OCI-LY3 (cell line): ENCODE data around the gene NCKAP1.
"Not testable (repeated sequence)": the region's sequence is repeated elsewhere in the genome, so short reads cannot be mapped to it uniquely, and the experiment has no call there.

Experiments
- H2AFZ ChIP-seq: fragments of 200-600, 300-600 bp; shearing (Covaris generic); 2 replicates; pipeline ENCODE4 v1.6.0; 2014; ENCODE audit warnings: antibody characterized with exemption, low read depth, low read length
- H3K27ac ChIP-seq: fragments of 200-600, 300-600 bp; sonication (generic); 2 replicates; pipeline ENCODE4 v1.5.1; 2014; ENCODE audit warnings: mild to moderate bottlenecking, low read length, moderate library complexity, mixed read lengths
- H3K27me3 ChIP-seq: fragments of 200-600, 300-600 bp; sonication (generic); 2 replicates; pipeline ENCODE4 v1.6.1; 2014; ENCODE audit warnings: low read depth, low read length, mixed read lengths
- H3K36me3 ChIP-seq: fragments of 200-600, 300-600 bp; sonication (generic); replicated peaks from 2 replicates; pipeline ENCODE3; 2014; ENCODE audit warnings: low read depth, low read length, mixed read lengths
- H3K4me1 ChIP-seq: fragments of 300-600, 200-600 bp; sonication (generic); 2 replicates; pipeline ENCODE4 v1.6.1; 2014; ENCODE audit warnings: low read length, mixed read lengths
- H3K4me2 ChIP-seq: fragments of 200-600, 300-600 bp; sonication (generic); 2 replicates; pipeline ENCODE4 v1.6.1; 2014; ENCODE audit warnings: low read length, mixed read lengths
- H3K4me3 ChIP-seq: fragments of 300-600, 200-600 bp; sonication (generic); 2 replicates; pipeline ENCODE4 v1.5.1; 2014; ENCODE audit warnings: antibody characterized with exemption, mild to moderate bottlenecking, low read length, moderate library complexity
- H3K79me2 ChIP-seq: fragments of 300-600, 200-600 bp; shearing (Covaris generic); 2 replicates; pipeline ENCODE4 v1.6.1; 2014; ENCODE audit warnings: mild to moderate bottlenecking, low read length, mixed read lengths
- H3K9ac ChIP-seq: fragments of 300-600, 200-600 bp; shearing (Covaris generic); 2 replicates; pipeline ENCODE4 v1.6.0; 2014; ENCODE audit warnings: mild to moderate bottlenecking, low read length, moderate library complexity
- H3K9me3 ChIP-seq: fragments of 200-600, 300-600 bp; shearing (Covaris generic); 2 replicates; pipeline ENCODE4 v1.6.1; 2014; ENCODE audit warnings: low read length, mixed read lengths; ENCODE audit not compliant: insufficient read depth
- H4K20me1 ChIP-seq: fragments of 200-600, 300-600 bp; sonication (generic); 2 replicates; pipeline ENCODE4 v1.6.1; 2016; ENCODE audit warnings: low read length, mixed read lengths; ENCODE audit not compliant: insufficient read depth
- EZH2phosphoT487 ChIP-seq: fragments of 200-600 bp; shearing (Covaris generic); IDR thresholded peaks from 2 replicates; pipeline ENCODE4 v1.6.1; 2018; ENCODE audit warnings: antibody characterized with exemption, mixed run types, low read depth
- TF ChIP-seq, protein P1 (sequence below): fragments of 200-600, 300-600 bp; sonication (generic); IDR thresholded peaks from 2 replicates; pipeline ENCODE4 v1.5.1; 2014; ENCODE audit warnings: antibody characterized with exemption, low read length, low read depth

Gene NCKAP1

DNA sequence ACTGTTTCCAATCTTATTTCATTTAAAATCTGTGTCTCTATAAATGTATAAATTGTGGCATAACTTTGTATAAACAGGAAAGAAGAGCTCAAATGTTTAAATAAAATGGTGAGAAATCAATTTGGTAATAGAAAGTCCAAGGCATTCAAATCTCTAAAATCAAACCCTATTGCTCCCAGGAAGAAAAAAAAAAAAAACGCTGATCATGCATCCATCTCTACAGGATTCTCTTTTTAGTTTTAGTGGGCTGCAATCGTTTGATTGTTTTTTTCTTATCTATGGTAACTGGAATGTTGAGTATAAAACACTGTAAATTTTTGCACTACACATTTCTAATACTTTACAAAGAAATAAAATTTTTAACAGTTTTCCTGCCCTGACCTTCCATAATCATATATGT lies 75.6 kb downstream of the NCKAP1 start:
- no peaks in the 10 kb centered on the region for H4K20me1 ChIP-seq
- H3K27ac ChIP-seq, result no peak overlapping the region
- no peaks in the 10 kb centered on the region for H3K4me1 ChIP-seq
- no peak for TF ChIP-seq EZH2phosphoT487
- no peaks in the 10 kb centered on the region for H3K9me3 ChIP-seq
- no peak overlapping the region for H3K9ac ChIP-seq
- H2AFZ ChIP-seq, result no peak overlapping the region
- H3K27me3 ChIP-seq, result no peaks in the 10 kb centered on the region
- no peak overlapping the region for H3K4me2 ChIP-seq
- no peak overlapping the region for H3K4me3 ChIP-seq
- no peaks in the 10 kb centered on the region for H3K36me3 ChIP-seq
- H3K79me2 ChIP-seq, result no peaks in the 10 kb centered on the region

- H3K4me3 ChIP-seq, H4K20me1 ChIP-seq, H3K9me3 ChIP-seq, H3K4me1 ChIP-seq, H3K36me3 ChIP-seq, H3K79me2 ChIP-seq, H3K27me3 ChIP-seq, H3K9ac ChIP-seq, H3K27ac ChIP-seq, H2AFZ ChIP-seq, H3K4me2 ChIP-seq: not testable (repeated sequence)
Observed at GRCh38 chr2:182960869-182961268, 77.4 kb downstream of the NCKAP1 start.

- Histone ChIP-seq H3K4me2 (no peak overlapping the region), H3K27me3 (no peaks in the 10 kb centered on the region), H3K4me3 (no peak overlapping the region), H3K79me2 (no peaks in the 10 kb centered on the region), H3K36me3 (no peaks in the 10 kb centered on the region), H2AFZ (no peak overlapping the region), H3K9ac (no peak overlapping the region), H4K20me1 (no peaks in the 10 kb centered on the region), H3K4me1 (no peaks in the 10 kb centered on the region), H3K9me3 (no peaks in the 10 kb centered on the region), H3K27ac (no peak overlapping the region)
- TF ChIP-seq, protein P1, sequence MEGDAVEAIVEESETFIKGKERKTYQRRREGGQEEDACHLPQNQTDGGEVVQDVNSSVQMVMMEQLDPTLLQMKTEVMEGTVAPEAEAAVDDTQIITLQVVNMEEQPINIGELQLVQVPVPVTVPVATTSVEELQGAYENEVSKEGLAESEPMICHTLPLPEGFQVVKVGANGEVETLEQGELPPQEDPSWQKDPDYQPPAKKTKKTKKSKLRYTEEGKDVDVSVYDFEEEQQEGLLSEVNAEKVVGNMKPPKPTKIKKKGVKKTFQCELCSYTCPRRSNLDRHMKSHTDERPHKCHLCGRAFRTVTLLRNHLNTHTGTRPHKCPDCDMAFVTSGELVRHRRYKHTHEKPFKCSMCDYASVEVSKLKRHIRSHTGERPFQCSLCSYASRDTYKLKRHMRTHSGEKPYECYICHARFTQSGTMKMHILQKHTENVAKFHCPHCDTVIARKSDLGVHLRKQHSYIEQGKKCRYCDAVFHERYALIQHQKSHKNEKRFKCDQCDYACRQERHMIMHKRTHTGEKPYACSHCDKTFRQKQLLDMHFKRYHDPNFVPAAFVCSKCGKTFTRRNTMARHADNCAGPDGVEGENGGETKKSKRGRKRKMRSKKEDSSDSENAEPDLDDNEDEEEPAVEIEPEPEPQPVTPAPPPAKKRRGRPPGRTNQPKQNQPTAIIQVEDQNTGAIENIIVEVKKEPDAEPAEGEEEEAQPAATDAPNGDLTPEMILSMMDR, result no peak
- TF ChIP-seq EZH2phosphoT487, result no peak
Observed at GRCh38 chr2:182954789-182955188, 83.5 kb downstream of the NCKAP1 start.

- H3K4me3 ChIP-seq, result no peak overlapping the region
- no peaks in the 10 kb centered on the region for H3K4me1 ChIP-seq
- TF ChIP-seq EZH2phosphoT487, result no peak
- TF ChIP-seq, protein P1, result no peak
- no peaks in the 10 kb centered on the region for H4K20me1 ChIP-seq
- no peaks in the 10 kb centered on the region for H3K27me3 ChIP-seq
- H3K36me3 ChIP-seq, result no peaks in the 10 kb centered on the region
- no peak overlapping the region for H3K27ac ChIP-seq
- H3K9me3 ChIP-seq, result no peaks in the 10 kb centered on the region
- H3K4me2 ChIP-seq, result no peak overlapping the region
- H3K9ac ChIP-seq, result no peak overlapping the region
- H3K79me2 ChIP-seq, result no peaks in the 10 kb centered on the region
- no peak overlapping the region for H2AFZ ChIP-seq
Observed at GRCh38 chr2:182952741-182953450, 85.4 kb downstream of the NCKAP1 start.

DNA sequence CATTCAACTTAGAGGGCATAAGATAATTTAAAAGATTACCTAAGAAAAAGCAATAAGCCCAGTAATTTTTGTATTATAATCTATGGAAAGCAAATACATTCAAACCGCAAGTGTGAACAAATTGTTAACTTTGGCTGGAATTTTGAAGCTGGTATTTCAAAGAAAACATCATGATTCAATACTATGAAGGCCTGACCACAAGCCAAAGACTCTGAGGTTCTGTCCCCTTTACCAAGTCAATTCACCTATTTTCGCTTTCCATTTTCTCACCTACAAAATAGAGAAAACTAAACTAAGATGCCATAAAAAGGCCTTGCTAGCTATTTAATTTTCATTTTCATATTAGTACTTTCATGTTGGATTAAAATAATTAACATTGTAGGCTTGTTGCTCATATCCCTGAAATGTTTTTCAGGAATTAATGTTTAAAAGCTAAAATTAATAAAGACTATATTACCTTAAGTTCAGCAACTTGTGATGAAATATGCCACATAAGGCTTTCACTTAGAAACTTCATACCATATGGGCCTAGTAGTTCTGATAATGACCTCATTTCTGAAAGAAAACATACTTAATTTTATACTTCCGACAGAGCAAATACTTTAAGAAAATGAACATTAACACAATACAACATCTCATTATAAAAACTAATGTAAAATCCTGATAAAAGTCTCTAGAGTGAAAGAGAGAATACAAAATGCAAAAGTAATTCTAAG lies 86.2 kb downstream of the NCKAP1 start:
- no peak overlapping the region for H3K4me2 ChIP-seq
- H3K36me3 ChIP-seq, result no peaks in the 10 kb centered on the region
- no peaks in the 10 kb centered on the region for H4K20me1 ChIP-seq
- no peaks in the 10 kb centered on the region for H3K79me2 ChIP-seq
- no peak overlapping the region for H2AFZ ChIP-seq
- H3K4me3 ChIP-seq, result no peak overlapping the region
- no peak overlapping the region for H3K9ac ChIP-seq
- TF ChIP-seq, protein P1, result no peak
- TF ChIP-seq EZH2phosphoT487, result no peak
- peaks cover 2% of the 10 kb centered on the region; the same call in 1 of the 2 replicates for H3K27me3 ChIP-seq
- no peaks in the 10 kb centered on the region for H3K9me3 ChIP-seq
- H3K4me1 ChIP-seq, result no peaks in the 10 kb centered on the region
- no peak overlapping the region for H3K27ac ChIP-seq
